Endodermal cell (in vitro differentiated cells): ENCODE data around the gene CASP9. TPM values are rescaled to one million over a fixed set of nuclear protein-coding genes. Genes with fewer than 3 reads are reported as not detected.
A peak's percentile ranks its signal among the peaks of the same experiment; 100 is the strongest.

Experiments used
- DNase-seq: peaks from one replicate; pipeline ENCODE4 v3.0.0-alpha.2; 2017
- H3K27ac ChIP-seq: 2 replicates; pipeline ENCODE4 v1.5.1; 2013; ENCODE audit warnings: mild to moderate bottlenecking, low read depth, low read length, moderate library complexity
- H3K27me3 ChIP-seq: 2 replicates; pipeline ENCODE4 v1.6.1; 2013; ENCODE audit warnings: mild to moderate bottlenecking, low read length, moderate library complexity; ENCODE audit not compliant: insufficient read depth, control insufficient read depth, poor library complexity, severe bottlenecking
- H3K36me3 ChIP-seq: 2 replicates; pipeline ENCODE4 v1.7.0; 2013; ENCODE audit warnings: mild to moderate bottlenecking, low read length, moderate library complexity; ENCODE audit not compliant: control insufficient read depth, insufficient read depth
- H3K4me1 ChIP-seq: one replicate; pipeline ENCODE4 v1.7.0; 2013; ENCODE audit warnings: low read length; ENCODE audit not compliant: control insufficient read depth, insufficient read depth
- H3K4me3 ChIP-seq: 2 replicates; pipeline ENCODE4 v1.5.1; 2013; ENCODE audit warnings: mild to moderate bottlenecking, low read length, moderate library complexity
- H3K9ac ChIP-seq: 2 replicates; pipeline ENCODE4 v1.6.1; 2013; ENCODE audit warnings: mild to moderate bottlenecking, low read length, moderate library complexity; ENCODE audit not compliant: poor library complexity, severe bottlenecking; ENCODE audit errors: extremely low read depth
- H3K9me3 ChIP-seq: 2 replicates; pipeline ENCODE4 v1.6.1; 2013; ENCODE audit warnings: mild to moderate bottlenecking, low read length, moderate library complexity; ENCODE audit not compliant: control insufficient read depth
- H3K27ac Mint-ChIP-seq: 2 replicates; pipeline ENCODE4 v1.8.0; 2020; ENCODE audit warnings: mixed read lengths
- H3K27me3 Mint-ChIP-seq: 2 replicates; pipeline ENCODE4 v1.8.0; 2021; ENCODE audit warnings: mild to moderate bottlenecking, mixed read lengths; ENCODE audit not compliant: insufficient read depth
- H3K36me3 Mint-ChIP-seq: 2 replicates; pipeline ENCODE4 v1.8.0; 2020; ENCODE audit warnings: low read depth, mixed read lengths
- H3K4me1 Mint-ChIP-seq: 2 replicates; pipeline ENCODE4 v1.8.0; 2020; ENCODE audit warnings: mixed read lengths
- H3K4me3 Mint-ChIP-seq: 2 replicates; pipeline ENCODE4 v1.8.0; 2020; ENCODE audit warnings: mild to moderate bottlenecking, moderate library complexity, mixed read lengths
- H3K9me3 Mint-ChIP-seq: 2 replicates; pipeline ENCODE4 v1.8.0; 2020; ENCODE audit warnings: mild to moderate bottlenecking, mixed read lengths
- CTCF ChIP-seq: fragments of 200-600 bp; sonication (generic); conservative IDR thresholded peaks from 2 replicates; pipeline ENCODE4 v1.5.0; 2021; ENCODE audit warnings: antibody characterized with exemption, mild to moderate bottlenecking
- WGBS, 2 experiments: methylation state at CpG; one replicate each; pipeline versions ENCODE4 v1.1.5 to v1.1.7; 2013; ENCODE audit warnings: missing lambda C conversion rate in 2 of 2, mixed read lengths in 1 of 2; ENCODE audit not compliant: insufficient coverage in 1 of 2, insufficient read length in 1 of 2; 5-methylcytosine and 5-hydroxymethylcytosine counted together
- total RNA-seq, 2 donors: library from RNA; stranded (reverse); fragmentation: NEBNext Ultra II Directional in 1 of 2; extraction: Animal tissue kit (Norgen Biotek cat#: 25700) in 1 of 2; gene quantifications; 2 replicates in 1 of 2; 3 replicates in 1 of 2; pipeline ENCODE4 v1.2.1, GENCODE V29; 2021

CASP9 gene
- total RNA-seq, 2 donors from 2014 or later = 15.5 to 16.1 TPM

- peaks cover 3% of the 10 kb centered on the region for H3K4me1 Mint-ChIP-seq
- 86 to 87% methylated on average over 10 to 11 of the region's 12 CpGs for WGBS, 2 experiments
- Histone ChIP-seq H3K4me3 (no peak overlapping the region), H3K9ac (no peak overlapping the region), H3K27me3 (no peaks in the 10 kb centered on the region), H3K27ac (no peak overlapping the region), H3K9me3 (no peaks in the 10 kb centered on the region), H3K4me1 (no peaks in the 10 kb centered on the region), H3K36me3 (no peaks in the 10 kb centered on the region)
- TF ChIP-seq CTCF = no peak
- no peaks in the 10 kb centered on the region for H3K27me3 Mint-ChIP-seq
- H3K36me3 Mint-ChIP-seq = peaks cover 12% of the 10 kb centered on the region
- DNase-seq = peak; percentile 87
- H3K27ac Mint-ChIP-seq = peak overlapping the region; percentile 28
- H3K4me3 Mint-ChIP-seq = no peak overlapping the region
- no peaks in the 10 kb centered on the region for H3K9me3 Mint-ChIP-seq
Observed at GRCh38 chr1:15508700-15509487, 15.1 kb downstream of the CASP9 start.

- no peak for DNase-seq
- TF ChIP-seq CTCF = no peak
- Histone ChIP-seq H3K36me3 (no peaks in the 10 kb centered on the region), H3K4me1 (no peaks in the 10 kb centered on the region), H3K4me3 (no peak overlapping the region), H3K27me3 (no peaks in the 10 kb centered on the region), H3K27ac (no peak overlapping the region), H3K9me3 (no peaks in the 10 kb centered on the region), H3K9ac (no peak overlapping the region)
- no peak overlapping the region for H3K27ac Mint-ChIP-seq
- H3K27me3 Mint-ChIP-seq = no peaks in the 10 kb centered on the region
- peaks cover 11% of the 10 kb centered on the region for H3K36me3 Mint-ChIP-seq
- H3K9me3 Mint-ChIP-seq = no peaks in the 10 kb centered on the region
- peaks cover 3% of the 10 kb centered on the region for H3K4me1 Mint-ChIP-seq
- 90 to 98% methylated on average over 2 to 5 of the region's 5 CpGs for WGBS, 2 experiments
- no peak overlapping the region for H3K4me3 Mint-ChIP-seq
Observed at GRCh38 chr1:15507278-15507677, 16.7 kb downstream of the CASP9 start.

- TF ChIP-seq CTCF = no peak
- Histone ChIP-seq H3K4me3 (no peak overlapping the region), H3K27me3 (no peaks in the 10 kb centered on the region), H3K9ac (no peak overlapping the region), H3K4me1 (no peaks in the 10 kb centered on the region), H3K36me3 (no peaks in the 10 kb centered on the region), H3K9me3 (no peaks in the 10 kb centered on the region), H3K27ac (no peak overlapping the region)
- peaks cover 3% of the 10 kb centered on the region for H3K4me1 Mint-ChIP-seq
- DNase-seq = no peak
- no peaks in the 10 kb centered on the region for H3K9me3 Mint-ChIP-seq
- peaks cover 8% of the 10 kb centered on the region for H3K36me3 Mint-ChIP-seq
- H3K4me3 Mint-ChIP-seq = no peak overlapping the region
- no peaks in the 10 kb centered on the region for H3K27me3 Mint-ChIP-seq
- 93 to 97% methylated on average over 10 to 17 of the region's 17 CpGs for WGBS, 2 experiments
- no peak overlapping the region for H3K27ac Mint-ChIP-seq
Observed at GRCh38 chr1:15506831-15507230, 17.2 kb downstream of the CASP9 start.
